ENCODE measurements around the gene HNRNPR. TPM values are rescaled to one million over a fixed set of nuclear protein-coding genes. Genes with fewer than 3 reads are reported as not detected.
A peak's percentile ranks its signal among the peaks of the same experiment; 100 is the strongest.

The HNRNPR gene
- total and polyA plus RNA-seq, 9 of the 15 experiments (the other 6 are each of a cell fraction or from before 2014, with no cell fraction given): 80.9 to 372 (median 301) TPM

DNA sequence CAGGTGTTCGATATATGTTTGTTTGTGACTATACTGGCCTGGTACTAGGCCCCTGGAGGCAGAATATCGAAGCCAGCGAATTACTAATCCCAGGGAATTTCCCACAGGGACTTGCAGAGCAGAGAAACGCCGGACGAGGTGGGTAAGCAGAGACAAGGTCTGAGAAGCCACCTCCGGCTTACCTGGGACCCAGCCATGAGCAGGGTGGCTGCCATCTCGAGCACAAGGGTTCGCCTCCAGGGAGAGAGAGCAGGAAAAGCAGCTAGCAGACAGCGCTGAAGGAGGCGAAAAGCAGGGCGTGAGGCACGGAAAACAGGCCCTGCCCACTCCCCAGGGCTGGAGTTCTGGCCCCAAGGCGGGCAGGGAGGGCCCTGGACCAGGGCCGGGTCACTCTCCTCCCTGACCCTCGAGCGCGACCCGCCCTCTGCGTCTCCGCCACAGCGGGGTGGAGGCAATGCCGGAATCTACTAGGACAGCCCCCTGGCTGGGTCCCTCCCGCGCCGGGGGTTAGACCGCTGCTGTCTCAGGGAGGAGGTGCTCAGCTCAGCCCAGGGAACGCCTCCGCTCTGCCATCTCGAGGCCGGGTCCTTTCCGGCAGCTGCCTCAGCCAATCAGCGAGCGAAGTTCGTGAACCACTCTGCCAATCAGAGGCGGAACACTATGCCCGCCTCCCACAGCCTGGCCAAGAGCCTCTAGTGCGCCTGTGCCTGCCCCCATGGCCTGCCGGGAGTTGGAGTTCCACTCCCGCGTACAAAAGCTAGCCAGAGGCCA is 23.9 kb upstream of the HNRNPR start (continued):
- TF ChIP-seq, protein P1, sequence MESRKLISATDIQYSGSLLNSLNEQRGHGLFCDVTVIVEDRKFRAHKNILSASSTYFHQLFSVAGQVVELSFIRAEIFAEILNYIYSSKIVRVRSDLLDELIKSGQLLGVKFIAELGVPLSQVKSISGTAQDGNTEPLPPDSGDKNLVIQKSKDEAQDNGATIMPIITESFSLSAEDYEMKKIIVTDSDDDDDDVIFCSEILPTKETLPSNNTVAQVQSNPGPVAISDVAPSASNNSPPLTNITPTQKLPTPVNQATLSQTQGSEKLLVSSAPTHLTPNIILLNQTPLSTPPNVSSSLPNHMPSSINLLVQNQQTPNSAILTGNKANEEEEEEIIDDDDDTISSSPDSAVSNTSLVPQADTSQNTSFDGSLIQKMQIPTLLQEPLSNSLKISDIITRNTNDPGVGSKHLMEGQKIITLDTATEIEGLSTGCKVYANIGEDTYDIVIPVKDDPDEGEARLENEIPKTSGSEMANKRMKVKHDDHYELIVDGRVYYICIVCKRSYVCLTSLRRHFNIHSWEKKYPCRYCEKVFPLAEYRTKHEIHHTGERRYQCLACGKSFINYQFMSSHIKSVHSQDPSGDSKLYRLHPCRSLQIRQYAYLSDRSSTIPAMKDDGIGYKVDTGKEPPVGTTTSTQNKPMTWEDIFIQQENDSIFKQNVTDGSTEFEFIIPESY (CRISPR knock-in tag; IDR thresholded peaks at IDR 0.05): no peak; the same call in 1 of the 2 replicates
- TF ChIP-seq MYNN (IDR thresholded peaks at IDR 0.05): peak; percentile 70; the same call in 1 of the 2 replicates
- no peak for TF ChIP-seq MYNN (CRISPR knock-in tag; IDR thresholded peaks at IDR 0.05)
- peak; percentile 61; the same call in 1 of the 2 replicates for TF ChIP-seq MTA1 (IDR thresholded peaks at IDR 0.05; ENCODE audit: borderline replicate concordance)
- TF ChIP-seq MAZ (CRISPR knock-in tag; conservative IDR thresholded peaks at IDR 0.05 in 1 of 2, IDR thresholded peaks at IDR 0.05 in 1 of 2): peak; percentile 80 to 95
- TF ChIP-seq SPI1 (IDR thresholded peaks at IDR 0.05; ENCODE audit: borderline replicate concordance, low read depth, low read length): 0 out of 2 replicates have a peak, but pooled peaks have one; percentile 13
- TF ChIP-seq ZNF12 (CRISPR knock-in tag; IDR thresholded peaks at IDR 0.05): no peak
- TF ChIP-seq GTF2A2 (tag; IDR thresholded peaks at IDR 0.05): no peak
- TF ChIP-seq STAG1 (CRISPR knock-in tag; IDR thresholded peaks at IDR 0.05; ENCODE audit: borderline replicate concordance): no peak
- TF ChIP-seq, protein P2, sequence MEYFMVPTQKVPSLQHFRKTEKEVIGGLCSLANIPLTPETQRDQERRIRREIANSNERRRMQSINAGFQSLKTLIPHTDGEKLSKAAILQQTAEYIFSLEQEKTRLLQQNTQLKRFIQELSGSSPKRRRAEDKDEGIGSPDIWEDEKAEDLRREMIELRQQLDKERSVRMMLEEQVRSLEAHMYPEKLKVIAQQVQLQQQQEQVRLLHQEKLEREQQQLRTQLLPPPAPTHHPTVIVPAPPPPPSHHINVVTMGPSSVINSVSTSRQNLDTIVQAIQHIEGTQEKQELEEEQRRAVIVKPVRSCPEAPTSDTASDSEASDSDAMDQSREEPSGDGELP (CRISPR knock-in tag; IDR thresholded peaks at IDR 0.05; ENCODE audit: borderline replicate concordance): peak; percentile 66; the same call in 1 of the 2 replicates
- no peak for TF ChIP-seq HNRNPL (IDR thresholded peaks at IDR 0.05; ENCODE audit: low read depth, low read length)
- peak; percentile 97 for TF ChIP-seq HMGN3 (IDR thresholded peaks at IDR 0.05; ENCODE audit: borderline replicate concordance, extremely low read depth, insufficient read length, low read depth, low read length)
- TF ChIP-seq, protein P3, sequence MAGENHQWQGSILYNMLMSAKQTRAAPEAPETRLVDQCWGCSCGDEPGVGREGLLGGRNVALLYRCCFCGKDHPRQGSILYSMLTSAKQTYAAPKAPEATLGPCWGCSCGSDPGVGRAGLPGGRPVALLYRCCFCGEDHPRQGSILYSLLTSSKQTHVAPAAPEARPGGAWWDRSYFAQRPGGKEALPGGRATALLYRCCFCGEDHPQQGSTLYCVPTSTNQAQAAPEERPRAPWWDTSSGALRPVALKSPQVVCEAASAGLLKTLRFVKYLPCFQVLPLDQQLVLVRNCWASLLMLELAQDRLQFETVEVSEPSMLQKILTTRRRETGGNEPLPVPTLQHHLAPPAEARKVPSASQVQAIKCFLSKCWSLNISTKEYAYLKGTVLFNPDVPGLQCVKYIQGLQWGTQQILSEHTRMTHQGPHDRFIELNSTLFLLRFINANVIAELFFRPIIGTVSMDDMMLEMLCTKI (IDR thresholded peaks at IDR 0.05; ENCODE audit: partially characterized antibody): no peak
- 0 out of 4 replicates have a peak, but pooled peaks of 1 of the 2 experiments have one; percentile 50 for TF ChIP-seq TBL1XR1 (IDR thresholded peaks at IDR 0.05; ENCODE audit: low read length in 2 of 2)
- no peak; the same call in 1 of the 2 replicates for TF ChIP-seq RNF2 (IDR thresholded peaks at IDR 0.05)
- TF ChIP-seq PML (IDR thresholded peaks at IDR 0.05; ENCODE audit: low read length): no peak
- no peak for TF ChIP-seq ZNF324 (CRISPR knock-in tag; IDR thresholded peaks at IDR 0.05)
- TF ChIP-seq, protein P4, sequence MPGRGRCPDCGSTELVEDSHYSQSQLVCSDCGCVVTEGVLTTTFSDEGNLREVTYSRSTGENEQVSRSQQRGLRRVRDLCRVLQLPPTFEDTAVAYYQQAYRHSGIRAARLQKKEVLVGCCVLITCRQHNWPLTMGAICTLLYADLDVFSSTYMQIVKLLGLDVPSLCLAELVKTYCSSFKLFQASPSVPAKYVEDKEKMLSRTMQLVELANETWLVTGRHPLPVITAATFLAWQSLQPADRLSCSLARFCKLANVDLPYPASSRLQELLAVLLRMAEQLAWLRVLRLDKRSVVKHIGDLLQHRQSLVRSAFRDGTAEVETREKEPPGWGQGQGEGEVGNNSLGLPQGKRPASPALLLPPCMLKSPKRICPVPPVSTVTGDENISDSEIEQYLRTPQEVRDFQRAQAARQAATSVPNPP (IDR thresholded peaks at IDR 0.05; ENCODE audit: borderline replicate concordance, insufficient read depth, insufficient read length): no peak
- TF ChIP-seq, protein P5, sequence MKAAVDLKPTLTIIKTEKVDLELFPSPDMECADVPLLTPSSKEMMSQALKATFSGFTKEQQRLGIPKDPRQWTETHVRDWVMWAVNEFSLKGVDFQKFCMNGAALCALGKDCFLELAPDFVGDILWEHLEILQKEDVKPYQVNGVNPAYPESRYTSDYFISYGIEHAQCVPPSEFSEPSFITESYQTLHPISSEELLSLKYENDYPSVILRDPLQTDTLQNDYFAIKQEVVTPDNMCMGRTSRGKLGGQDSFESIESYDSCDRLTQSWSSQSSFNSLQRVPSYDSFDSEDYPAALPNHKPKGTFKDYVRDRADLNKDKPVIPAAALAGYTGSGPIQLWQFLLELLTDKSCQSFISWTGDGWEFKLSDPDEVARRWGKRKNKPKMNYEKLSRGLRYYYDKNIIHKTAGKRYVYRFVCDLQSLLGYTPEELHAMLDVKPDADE (conservative IDR thresholded peaks at IDR 0.05; ENCODE audit: control insufficient read depth, low read depth, low read length): peak; percentile 38
- peak in 1 of 2 experiments; percentile 78; a peak in 2 of 4 replicates for TF ChIP-seq HDAC1 (IDR thresholded peaks at IDR 0.05)
- TF ChIP-seq SOX6 (IDR thresholded peaks at IDR 0.05): peak; percentile 52

All from K562 (cell line).